ENCODE data around the gene PAPPA. TPM values are rescaled to one million over a fixed set of nuclear protein-coding genes. Genes with fewer than 3 reads are reported as not detected.

PAPPA gene
- polyA plus RNA-seq, 1 donor from 2014 or later: 0.04 TPM

GRCh38 chr9:116430849-116431248, 277.3 kb downstream of the PAPPA start:
- Mint-ChIP-seq H3K27me3 (no peaks in the 10 kb centered on the region), H3K4me1 (no peaks in the 10 kb centered on the region), H3K36me3 (peaks cover 2% of the 10 kb centered on the region), H3K9me3 (no peaks in the 10 kb centered on the region), H3K27ac (no peak overlapping the region), H3K4me3 (no peak overlapping the region)

GRCh38 chr9:116432051-116432450, 278.5 kb downstream of the PAPPA start:
- no peak overlapping the region for H3K4me3 Mint-ChIP-seq
- peaks cover 0 to 2% (median 0%) of the 10 kb centered on the region in 3 donors for H3K9me3 Mint-ChIP-seq
- H3K4me1 Mint-ChIP-seq: no peaks in the 10 kb centered on the region
- H3K36me3 Mint-ChIP-seq: peaks cover 2% of the 10 kb centered on the region
- no peaks in the 10 kb centered on the region for H3K27me3 Mint-ChIP-seq
- no peak overlapping the region for H3K27ac Mint-ChIP-seq

GRCh38 chr9:116434314-116434713, 280.7 kb downstream of the PAPPA start:
- peaks cover under 1% of the 10 kb centered on the region for H3K36me3 Mint-ChIP-seq

GRCh38 chr9:116435706-116436105, 282.1 kb downstream of the PAPPA start:
- Mint-ChIP-seq H3K36me3 (peaks cover 6% of the 10 kb centered on the region), H3K4me1 (no peaks in the 10 kb centered on the region), H3K27ac (no peak overlapping the region)

More at GRCh38 chr9:116434314-116434713, 280.7 kb downstream of the PAPPA start:
- Mint-ChIP-seq H3K4me3 (no peak overlapping the region), H3K4me1 (no peaks in the 10 kb centered on the region), H3K9me3 (peaks cover 0 to 2% (median 0%) of the 10 kb centered on the region in 3 donors), H3K27ac (no peak overlapping the region), H3K27me3 (no peaks in the 10 kb centered on the region)

GRCh38 chr9:116436121-116436520, 282.5 kb downstream of the PAPPA start:
- H3K9me3 Mint-ChIP-seq: peaks cover 0 to 5% (median 3%) of the 10 kb centered on the region in 3 donors
- peaks cover 7% of the 10 kb centered on the region for H3K36me3 Mint-ChIP-seq
- H3K27ac Mint-ChIP-seq: no peak overlapping the region
- no peaks in the 10 kb centered on the region for H3K27me3 Mint-ChIP-seq
- no peaks in the 10 kb centered on the region for H3K4me1 Mint-ChIP-seq
- no peak overlapping the region for H3K4me3 Mint-ChIP-seq

More at GRCh38 chr9:116435706-116436105, 282.1 kb downstream of the PAPPA start:
- no peaks in the 10 kb centered on the region for H3K27me3 Mint-ChIP-seq
- H3K9me3 Mint-ChIP-seq: peaks cover 0 to 4% (median 3%) of the 10 kb centered on the region in 3 donors
- no peak overlapping the region for H3K4me3 Mint-ChIP-seq

- Mint-ChIP-seq H3K4me3 (no peak overlapping the region), H3K27me3 (no peaks in the 10 kb centered on the region), H3K4me1 (no peaks in the 10 kb centered on the region), H3K36me3 (peaks cover 15% of the 10 kb centered on the region), H3K27ac (no peak overlapping the region), H3K9me3 (peaks cover 0 to 5% (median 3%) of the 10 kb centered on the region in 3 donors)
These were observed 284.1 kb downstream of the PAPPA start for GRCh38 chr9:116437411-116438370.

GRCh38 chr9:116442528-116442927, 288.9 kb downstream of the PAPPA start:
- H3K9me3 Mint-ChIP-seq: peaks cover 0 to 4% (median 3%) of the 10 kb centered on the region in 3 donors
- H3K4me3 Mint-ChIP-seq: no peak overlapping the region
- H3K4me1 Mint-ChIP-seq: no peaks in the 10 kb centered on the region
- no peak overlapping the region for H3K27ac Mint-ChIP-seq
- no peaks in the 10 kb centered on the region for H3K27me3 Mint-ChIP-seq
- peaks cover 18% of the 10 kb centered on the region for H3K36me3 Mint-ChIP-seq

GRCh38 chr9:116447934-116448333, 294.3 kb downstream of the PAPPA start:
- Mint-ChIP-seq H3K36me3 (peaks cover 2% of the 10 kb centered on the region), H3K4me3 (no peak overlapping the region), H3K27ac (no peak overlapping the region), H3K9me3 (no peaks in the 10 kb centered on the region), H3K4me1 (no peaks in the 10 kb centered on the region), H3K27me3 (no peaks in the 10 kb centered on the region)

GRCh38 chr9:116448431-116448830, 294.8 kb downstream of the PAPPA start:
- no peaks in the 10 kb centered on the region for H3K9me3 Mint-ChIP-seq
- no peak overlapping the region for H3K4me3 Mint-ChIP-seq
- H3K27me3 Mint-ChIP-seq: no peaks in the 10 kb centered on the region
- no peaks in the 10 kb centered on the region for H3K36me3 Mint-ChIP-seq
- no peaks in the 10 kb centered on the region for H3K4me1 Mint-ChIP-seq
- H3K27ac Mint-ChIP-seq: no peak overlapping the region

GRCh38 chr9:116449949-116450348, 296.4 kb downstream of the PAPPA start:
- Mint-ChIP-seq H3K27me3 (no peaks in the 10 kb centered on the region), H3K27ac (no peak overlapping the region), H3K36me3 (no peaks in the 10 kb centered on the region), H3K9me3 (no peaks in the 10 kb centered on the region), H3K4me1 (no peaks in the 10 kb centered on the region), H3K4me3 (no peak overlapping the region)

- Mint-ChIP-seq H3K4me1 (no peaks in the 10 kb centered on the region), H3K9me3 (no peaks in the 10 kb centered on the region)
These were observed 297.0 kb downstream of the PAPPA start for GRCh38 chr9:116450378-116451139.

GRCh38 chr9:116451500-116452115, 298.0 kb downstream of the PAPPA start:
- H3K27ac Mint-ChIP-seq: no peak overlapping the region

More at GRCh38 chr9:116450378-116451139, 297.0 kb downstream of the PAPPA start:
- H3K4me3 Mint-ChIP-seq: no peak overlapping the region
- no peak overlapping the region for H3K27ac Mint-ChIP-seq
- no peaks in the 10 kb centered on the region for H3K27me3 Mint-ChIP-seq
- no peaks in the 10 kb centered on the region for H3K36me3 Mint-ChIP-seq

More at GRCh38 chr9:116451500-116452115, 298.0 kb downstream of the PAPPA start:
- Mint-ChIP-seq H3K9me3 (peaks cover 0 to 8% (median 4%) of the 10 kb centered on the region in 3 donors), H3K27me3 (no peaks in the 10 kb centered on the region), H3K4me3 (no peak overlapping the region), H3K36me3 (peaks cover 2% of the 10 kb centered on the region), H3K4me1 (no peaks in the 10 kb centered on the region)
